K562 treated with DMSO at 1 percent for 12 hours (cell line): ENCODE results near the gene CALU. TPM values are rescaled to one million over a fixed set of nuclear protein-coding genes. Genes with fewer than 3 reads are reported as not detected.

ENCODE experiments used
- total RNA-seq: library from RNA; unstranded; fragments of 300-600 nt; gene quantifications from 2 replicates; pipeline ENCODE4 v1.2.3, GENCODE V29; 2022; ENCODE audit not compliant: insufficient read depth

Gene CALU
- 79.4 and 238 TPM in 2 replicates for total RNA-seq

GRCh38 chr7:128739048-128739962, at the start of gene CALU:
Gene CALU, plus strand, starts transcription at chr7:128739359. Its CDS starts 9,225 bp downstream, at chr7:128748584.

DNA sequence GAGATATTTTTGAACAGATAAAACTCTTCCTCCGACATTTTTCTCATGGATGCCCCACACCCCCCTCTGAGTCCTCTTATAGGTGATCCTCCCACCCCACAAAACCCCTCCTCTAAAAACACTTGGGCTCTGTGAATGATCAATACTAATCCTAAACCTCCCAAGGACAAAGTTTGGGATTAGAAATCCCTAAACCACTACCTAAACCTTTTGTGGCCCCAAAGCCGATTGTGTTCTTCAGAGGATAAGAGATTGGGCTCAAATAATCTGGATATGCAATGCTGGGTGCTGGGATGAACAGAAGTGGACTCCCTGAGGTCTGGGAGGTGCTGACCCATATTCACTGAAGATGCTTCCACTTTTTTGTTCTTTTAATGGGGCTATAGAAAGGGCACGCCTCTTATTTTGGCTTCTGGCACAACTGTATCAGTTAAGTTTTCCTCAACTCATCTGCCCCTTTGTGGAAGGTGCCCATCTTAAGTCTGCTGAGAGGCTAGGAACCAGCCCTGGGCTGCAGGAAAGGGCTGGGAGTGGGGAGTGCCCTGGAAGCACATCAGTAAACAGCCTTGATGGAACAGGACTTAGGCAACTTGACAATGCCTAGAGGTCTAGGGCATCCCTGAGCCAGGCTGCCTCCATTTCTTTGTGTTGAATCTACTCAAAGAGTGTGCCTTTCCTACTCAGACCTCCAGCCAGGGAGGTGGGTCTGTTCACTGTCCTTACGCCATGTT, 36.8 kb downstream of the CALU start, which contains the start of gene OPN1SW:
Gene OPN1SW (minus strand): TSS at position 51 of the 731 bp plus-strand sequence. CDS start 13 bp downstream, at position 38.

GRCh38 chr7:128791121-128791971, 52.2 kb downstream of the CALU start, which contains the start of gene CCDC136:
Gene CCDC136, plus strand, starts transcription at chr7:128791968. Its CDS starts 444 bp downstream, at chr7:128792412.

Other genes starting within 250 kb of the CALU start
- gene GARIN1A, start 67.1 kb upstream of the CALU start, total RNA-seq: 0.52 TPM in 1 of 2 replicates, not detected in the other
- not detected in 2 replicates for gene OPN1SW, start 36.4 kb downstream of the CALU start, total RNA-seq
- 10.8 and 47.5 TPM in 2 replicates for gene CCDC136, start 52.6 kb downstream of the CALU start, total RNA-seq
- 22.4 and 76.5 TPM in 2 replicates for gene FLNC, start 91.0 kb downstream of the CALU start, total RNA-seq
- 629 and 821 TPM in 2 replicates for gene ATP6V1F, start 123.5 kb downstream of the CALU start, total RNA-seq
- gene KCP, start 171.3 kb downstream of the CALU start, total RNA-seq: 0.19 and 0.20 TPM in 2 replicates
- not detected in 2 replicates for gene IRF5, start 198.6 kb downstream of the CALU start, total RNA-seq